Right lobe of liver (tissue), 6 donors: ENCODE data around the gene CTXND2. TPM values are rescaled to one million over a fixed set of nuclear protein-coding genes. Genes with fewer than 3 reads are reported as not detected.

Source experiments
- ATAC-seq, 4 donors: fragments of 200-7000 bp; cut with Tn5 transposase; one replicate each; pipeline ENCODE4 v1.9.1; 2020; ENCODE audit warnings: mild to moderate bottlenecking in 4 of 4, moderate library complexity in 4 of 4
- DNase-seq, 3 donors: peaks; one replicate each; pipeline ENCODE4 v3.0.0-alpha.2; 2020
- H3K27ac ChIP-seq, 3 donors: fragments of 200-600 bp; one replicate each; pipeline ENCODE4 v1.8.0; 2022
- H3K27me3 ChIP-seq, 2 donors: fragments of 200-600 bp; one replicate each; pipeline ENCODE4 v1.8.0; 2022
- H3K36me3 ChIP-seq, 4 donors: fragments of 200-600 bp; sonication (generic) in 1 of 4; one replicate each; pipeline versions ENCODE4 v1.5.1 to v1.8.0; 2017 to 2022; ENCODE audit warnings: control low read depth in 1 of 4
- H3K4me1 ChIP-seq, 4 donors: fragments of 200-600 bp; sonication (generic) in 1 of 4; one replicate each; pipeline versions ENCODE4 v1.5.1 to v1.8.0; 2017 to 2022; ENCODE audit warnings: control low read depth in 1 of 4
- H3K4me3 ChIP-seq, 3 donors: fragments of 200-600 bp; one replicate each; pipeline ENCODE4 v1.8.0; 2022
- H3K9me3 ChIP-seq, 4 donors: fragments of 200-600 bp; sonication (generic) in 1 of 4; one replicate each; pipeline versions ENCODE4 v1.5.1 to v1.8.0; 2017 to 2022; ENCODE audit warnings: control low read depth in 1 of 4
- CTCF ChIP-seq, 4 donors: fragments of 200-600 bp in 3 of 4; fragments of 450-650 bp in 1 of 4; IDR thresholded peaks; one replicate each; pipeline versions ENCODE4 v1.5.1 to v1.8.0; 2016 to 2022; ENCODE audit warnings: antibody characterized with exemption in 4 of 4, mild to moderate bottlenecking in 2 of 4
- POLR2A ChIP-seq: fragments of 450-650 bp; IDR thresholded peaks from one replicate; pipeline ENCODE4 v1.6.1; 2017; ENCODE audit warnings: antibody characterized with exemption, mild to moderate bottlenecking
- WGBS: methylation state at CpG from one replicate; pipeline ENCODE4 v1.1.6; 2018; ENCODE audit warnings: low coverage, low lambda C conversion rate; ENCODE audit not compliant: insufficient coverage; ENCODE audit errors: missing lambda C conversion rate; 5-methylcytosine and 5-hydroxymethylcytosine counted together
- intact Hi-C, 2 donors: fragments of 100-400 bp; cut with DNase I; formaldehyde crosslinking; loops; one replicate each; pipeline versions ENCODE4 v1.11.2 to v1.14.1; 2022
- total RNA-seq, 6 experiments: library from RNA; depleted of rRNA in 2 of 6; stranded (reverse); fragments of >200 nt in 2 of 6; fragmentation: NEBNext Ultra II Directional in 3 of 6; extraction: Animal tissue kit (Norgen Biotek cat#: 25700) in 3 of 6; gene quantifications; one replicate each; pipeline versions ENCODE4 v1.1.0 to v1.2.4, GENCODE V29; 2016 to 2023
- donor health status: DM: no; HTN: yes; CAD: no.
- donor health status: DM: no; HTN: no; CAD: no.
- donor health status: DM: no; HTN: no; CAD: no.
- donor health status: DM: no; HTN: yes; CAD: no.
- donor health status: DM: no; HTN: yes; CAD: no.

The CTXND2 gene
- total RNA-seq, 6 experiments from 2014 or later = not detected

GRCh38 chr1:150955280-150955679 is 68.3 kb downstream of the CTXND2 start:
- Histone ChIP-seq H3K9me3 (no peaks in the 10 kb centered on the region), H3K4me1 (no peaks in the 10 kb centered on the region), H3K27me3 (no peaks in the 10 kb centered on the region), H3K4me3 (no peak overlapping the region), H3K36me3 (peaks cover 0 to 57% (median 22%) of the 10 kb centered on the region in 4 donors), H3K27ac (no peak overlapping the region)
- no peak for ATAC-seq
- TF ChIP-seq POLR2A (no peak), CTCF (IDR thresholded peaks at IDR 0.05) (no peak)
- intact Hi-C loops = no loop called here
- no peak for DNase-seq

GRCh38 chr1:150957666-150958065 is 70.7 kb downstream of the CTXND2 start:
- Histone ChIP-seq H3K27ac (no peak overlapping the region), H3K9me3 (no peaks in the 10 kb centered on the region), H3K36me3 (peaks cover 0 to 56% (median 22%) of the 10 kb centered on the region in 4 donors), H3K27me3 (no peaks in the 10 kb centered on the region), H3K4me1 (peaks cover 0 to 8% (median 0%) of the 10 kb centered on the region in 4 donors), H3K4me3 (no peak overlapping the region)
- ATAC-seq (no peak), DNase-seq (peak in 1 of 3 donors; percentile 26)
- no peak for TF ChIP-seq POLR2A
- TF ChIP-seq CTCF (IDR thresholded peaks at IDR 0.05) = no peak
- intact Hi-C loops = no loop called here
- 92% methylated on average over 11 of the region's 11 CpGs for WGBS

GRCh38 chr1:150960646-150961045 is 73.7 kb downstream of the CTXND2 start:
- no peaks in the 10 kb centered on the region for H3K27me3 ChIP-seq
- peaks cover 7 to 78% (median 28%) of the 10 kb centered on the region in 4 donors for H3K36me3 ChIP-seq
- no peak overlapping the region for H3K4me3 ChIP-seq
- WGBS = 88% methylated on average over 5 of the region's 7 CpGs
- H3K9me3 ChIP-seq = no peaks in the 10 kb centered on the region
- peak in 2 of 4 donors; percentile 7 to 8 for ATAC-seq
- intact Hi-C loops = no loop called here
- H3K4me1 ChIP-seq = peaks cover 0 to 8% (median 0%) of the 10 kb centered on the region in 4 donors
- TF ChIP-seq POLR2A (no peak), CTCF (IDR thresholded peaks at IDR 0.05) (no peak)
- no peak overlapping the region for H3K27ac ChIP-seq
- no peak for DNase-seq

GRCh38 chr1:150961756-150962155 is 74.8 kb downstream of the CTXND2 start:
- H3K36me3 ChIP-seq = peaks cover 10 to 88% (median 36%) of the 10 kb centered on the region in 4 donors
- peak; percentile 36 to 53 (median 38) for ATAC-seq
- H3K4me1 ChIP-seq = peaks cover 0 to 8% (median 0%) of the 10 kb centered on the region in 4 donors
- H3K27ac ChIP-seq = no peak overlapping the region
- no peak overlapping the region for H3K4me3 ChIP-seq
- TF ChIP-seq CTCF (IDR thresholded peaks at IDR 0.05) (no peak), POLR2A (no peak)
- no peaks in the 10 kb centered on the region for H3K9me3 ChIP-seq
- intact Hi-C loops = no loop called here
- H3K27me3 ChIP-seq = no peaks in the 10 kb centered on the region
- WGBS = 43% methylated on average over 4 of the region's 4 CpGs
- DNase-seq = no peak

Other genes starting within 250 kb of the CTXND2 start
- gene GOLPH3L, start 190.0 kb upstream of the CTXND2 start, total RNA-seq = 10 to 100 TPM in 4 of 6 experiments, 1 to 10 TPM in 2; 4.1 to 15.3 (median 11.2) TPM
- gene HORMAD1, start 166.2 kb upstream of the CTXND2 start, total RNA-seq = under 1 TPM in 3 of 6 experiments, not detected in 3; 0.22 to 0.47 (median 0.25) TPM
- 100 to 1,000 TPM in 1 of 6 experiments, 10 to 100 TPM in 5; 23.9 to 195 (median 61.4) TPM for gene CTSS, start 121.4 kb upstream of the CTXND2 start, total RNA-seq
- 1 to 10 TPM; 1.5 to 3.8 (median 2.6) TPM for gene CTSK, start 78.9 kb upstream of the CTXND2 start, total RNA-seq
- 10 to 100 TPM; 24.7 to 31.9 (median 27.8) TPM for gene ARNT, start 10.5 kb upstream of the CTXND2 start, total RNA-seq
- 10 to 100 TPM; 10.4 to 17.8 (median 12.9) TPM for gene SETDB1, start 39.2 kb downstream of the CTXND2 start, total RNA-seq
- gene CERS2, start 87.7 kb downstream of the CTXND2 start, total RNA-seq = 100 to 1,000 TPM; 298 to 572 (median 459) TPM
- 10 to 100 TPM in 5 of 6 experiments, 1 to 10 TPM in 1; 9.9 to 18.5 (median 15.1) TPM for gene ANXA9, start 95.2 kb downstream of the CTXND2 start, total RNA-seq
- 10 to 100 TPM; 10.1 to 19.7 (median 15.4) TPM for gene MINDY1, start 119.8 kb downstream of the CTXND2 start, total RNA-seq
- gene PRUNE1, start 121.3 kb downstream of the CTXND2 start, total RNA-seq = 10 to 100 TPM in 4 of 6 experiments, 1 to 10 TPM in 2; 4.7 to 12.0 (median 10.1) TPM
- gene BNIPL, start 149.4 kb downstream of the CTXND2 start, total RNA-seq = under 1 TPM in 5 of 6 experiments, not detected in 1; 0.12 to 0.76 (median 0.42) TPM
- 1 to 10 TPM; 2.4 to 5.7 (median 3.8) TPM for gene C1orf56, start 160.6 kb downstream of the CTXND2 start, total RNA-seq
- gene CDC42SE1, start 172.5 kb downstream of the CTXND2 start, total RNA-seq = 10 to 100 TPM; 15.9 to 37.5 (median 27.3) TPM
- gene MLLT11, start 173.3 kb downstream of the CTXND2 start, total RNA-seq = under 1 TPM; 0.24 to 0.56 (median 0.40) TPM
- 1 to 10 TPM; 2.0 to 6.5 (median 5.0) TPM for gene GABPB2, start 183.6 kb downstream of the CTXND2 start, total RNA-seq